EL (cell line): ENCODE data around the gene IBSP.

ENCODE experiments used
- DNase-seq: peaks from one replicate; pipeline ENCODE4 v3.0.0-alpha.2; 2016

The IBSP gene

DNA sequence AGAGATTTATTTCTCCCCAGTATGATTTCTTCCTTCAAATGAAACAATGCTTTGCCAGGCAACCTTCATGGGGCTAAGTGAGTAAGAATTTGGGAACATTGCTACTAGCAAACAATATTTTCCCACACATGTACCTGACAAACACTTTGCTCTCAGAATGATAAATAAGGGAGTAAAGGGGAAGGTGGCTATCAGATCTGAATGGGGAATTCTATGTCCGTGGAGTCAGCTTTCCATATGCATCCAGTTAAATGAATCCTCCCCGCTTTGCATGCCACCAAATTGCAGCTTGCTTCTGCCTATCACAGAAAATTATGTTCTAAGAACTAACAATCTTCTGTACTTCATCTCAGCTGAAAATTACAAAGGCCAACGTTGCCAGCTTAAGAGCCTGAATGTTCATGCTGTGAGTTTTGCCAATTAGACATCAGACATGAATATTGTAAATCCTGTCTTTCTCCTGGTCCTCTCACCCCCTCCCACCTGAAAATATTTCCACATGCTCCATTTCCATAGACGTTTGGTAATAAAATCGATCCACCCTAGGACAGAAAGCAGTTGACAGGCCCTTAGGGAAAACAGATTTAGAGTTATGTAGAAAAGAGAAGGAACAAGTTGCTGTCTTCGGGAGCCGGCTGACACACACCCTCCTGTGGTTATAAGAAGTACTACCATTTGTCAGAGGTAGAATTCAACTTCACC lies 39.7 kb downstream of the IBSP start:
- peak; percentile 49 for DNase-seq

DNA sequence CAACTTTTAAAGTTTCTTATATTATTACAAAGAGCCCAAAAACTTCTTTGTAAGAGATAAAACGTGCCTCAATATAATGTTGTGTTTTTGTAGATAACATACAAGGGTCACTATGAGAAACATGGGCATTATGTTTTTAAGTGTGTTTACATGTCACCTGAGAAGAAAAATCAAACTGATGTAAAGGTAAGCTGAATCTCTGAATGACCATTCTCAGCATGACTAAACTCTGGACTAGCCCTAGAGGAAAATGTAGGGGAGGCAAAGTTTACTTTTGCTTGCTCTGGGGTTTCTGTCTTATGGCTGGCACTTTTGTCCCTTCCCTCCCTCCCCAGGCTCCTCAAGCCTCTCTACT lies 40.2 kb downstream of the IBSP start:
- no peak for DNase-seq

DNA sequence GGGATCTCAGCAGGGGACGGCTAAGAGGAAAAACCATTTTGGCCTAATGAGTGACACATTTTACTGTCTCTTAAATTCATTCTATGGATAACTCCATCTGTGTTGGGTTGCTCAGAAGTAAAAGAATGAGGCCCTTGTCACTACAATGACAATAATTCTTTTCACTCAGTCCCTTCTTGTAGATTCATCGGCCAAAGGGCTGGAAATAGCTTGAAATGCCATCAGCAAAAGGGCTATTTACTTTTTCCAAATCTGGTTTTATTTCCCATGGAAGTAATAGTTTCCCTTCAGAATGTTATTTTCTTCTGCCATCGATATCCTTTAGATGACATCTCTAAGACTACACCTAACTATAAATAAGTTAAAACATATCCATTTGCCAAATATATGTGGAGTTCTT lies 40.8 kb downstream of the IBSP start:
- no peak for DNase-seq

DNA sequence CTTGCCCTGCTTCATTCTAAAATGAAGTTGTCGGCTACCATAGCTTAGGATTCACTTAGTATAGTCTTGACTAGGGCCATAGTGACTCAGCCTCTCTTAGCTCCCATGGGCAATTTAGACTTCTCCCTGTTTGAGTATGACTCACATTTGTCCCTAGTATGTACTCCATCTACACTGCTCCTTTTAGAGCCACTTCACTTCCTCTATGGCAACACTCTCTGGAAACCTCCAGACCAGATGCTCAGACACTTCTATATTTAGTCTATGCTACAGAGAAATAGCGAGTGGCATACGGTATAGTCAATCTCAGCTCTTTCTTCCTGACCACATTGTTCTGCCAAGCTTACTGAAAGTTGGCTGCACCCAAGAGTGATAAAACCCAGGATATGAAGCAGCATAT lies 44.6 kb downstream of the IBSP start:
- DNase-seq = peak; percentile 86

- DNase-seq = no peak
Measured at GRCh38 chr4:87844452-87844851, 45.1 kb downstream of the IBSP start.

- DNase-seq = no peak
Measured at GRCh38 chr4:87846226-87846625, 46.9 kb downstream of the IBSP start.

GRCh38 chr4:87848622-87849351 lies 49.4 kb downstream of the IBSP start:
- DNase-seq = peak; percentile 69

DNA sequence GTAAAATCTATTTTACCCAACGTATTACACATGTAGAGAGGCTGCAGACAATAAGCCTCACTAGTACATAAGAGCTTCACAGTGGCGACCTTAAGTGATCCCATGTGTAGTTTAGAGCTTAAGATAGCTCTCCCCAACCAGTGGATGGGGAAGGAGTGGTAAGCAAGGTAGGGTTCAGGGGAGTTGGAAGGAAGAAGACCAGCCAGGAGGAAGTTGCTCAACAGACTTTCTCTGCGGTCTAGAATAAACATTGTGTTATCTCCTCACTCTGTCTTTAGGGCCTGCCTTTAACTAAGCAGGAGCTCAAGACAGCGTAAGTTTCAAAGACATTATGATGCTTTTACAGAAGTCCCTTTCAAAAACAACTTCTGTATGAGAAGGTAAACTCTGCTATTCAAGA lies 50.3 kb downstream of the IBSP start:
- DNase-seq = peak; percentile 24

GRCh38 chr4:87851332-87851731 lies 52.0 kb downstream of the IBSP start:
- DNase-seq = no peak

- no peak for DNase-seq
Measured at GRCh38 chr4:87851953-87852352, 52.6 kb downstream of the IBSP start.

DNA sequence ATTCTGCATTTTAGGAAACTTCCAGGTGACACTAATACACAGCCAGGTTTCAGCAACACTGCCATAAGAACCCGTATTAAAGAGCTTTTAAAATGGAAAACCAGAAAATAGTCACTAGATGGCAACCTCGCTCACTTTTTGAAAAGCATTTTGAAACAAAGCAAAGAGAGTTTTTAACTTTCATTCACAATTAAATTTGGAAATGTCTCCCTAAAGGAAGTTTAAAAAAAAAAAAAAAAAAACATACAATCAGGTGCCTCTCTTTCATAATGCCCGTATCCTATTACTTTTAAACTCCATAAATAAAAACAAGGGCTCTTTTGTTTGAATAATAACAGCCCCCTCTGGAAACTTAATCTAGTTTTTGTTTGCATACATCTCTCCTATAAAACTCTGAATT lies 53.8 kb downstream of the IBSP start:
- peak; percentile 60 for DNase-seq

DNA sequence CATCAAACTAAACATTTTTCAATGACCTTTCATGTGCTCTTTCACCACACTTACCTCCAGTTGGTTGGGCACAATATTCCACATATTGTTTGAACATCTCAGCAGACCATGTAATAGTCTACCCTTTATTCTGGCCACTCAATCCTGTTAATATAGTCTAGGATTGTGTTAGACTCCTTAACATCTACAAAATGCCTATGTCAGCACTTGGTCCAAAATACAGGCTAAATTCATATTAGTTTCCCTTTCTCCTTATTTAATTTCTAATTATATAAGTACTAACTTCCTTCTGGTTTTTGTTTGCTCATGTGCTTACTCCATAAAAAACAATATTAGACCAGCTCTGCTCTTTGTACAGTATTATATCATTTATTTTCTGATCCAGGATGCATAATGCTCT lies 54.5 kb downstream of the IBSP start:
- DNase-seq = no peak

- no peak for DNase-seq
Measured at GRCh38 chr4:87855559-87855958, 56.2 kb downstream of the IBSP start.

DNA sequence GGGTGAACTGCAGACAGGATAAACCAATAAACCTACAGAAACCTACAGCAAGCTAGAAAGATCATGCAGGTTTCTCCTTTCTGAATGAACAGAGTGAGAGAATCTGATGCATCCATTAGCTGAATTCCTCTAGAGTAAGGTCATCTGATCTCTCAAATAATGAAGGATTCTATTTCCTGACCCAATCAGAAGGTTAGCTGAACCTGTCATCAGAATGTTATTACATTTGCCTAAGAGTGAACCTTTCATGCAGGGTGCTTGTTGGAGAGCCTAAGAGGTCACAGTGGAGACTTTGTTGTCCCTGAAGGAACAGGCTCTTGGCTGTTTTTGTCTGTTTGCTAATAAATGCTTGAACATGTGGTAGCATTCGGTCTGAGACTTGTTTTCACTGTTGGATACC lies 57.5 kb downstream of the IBSP start:
- DNase-seq = peak; percentile 35

DNA sequence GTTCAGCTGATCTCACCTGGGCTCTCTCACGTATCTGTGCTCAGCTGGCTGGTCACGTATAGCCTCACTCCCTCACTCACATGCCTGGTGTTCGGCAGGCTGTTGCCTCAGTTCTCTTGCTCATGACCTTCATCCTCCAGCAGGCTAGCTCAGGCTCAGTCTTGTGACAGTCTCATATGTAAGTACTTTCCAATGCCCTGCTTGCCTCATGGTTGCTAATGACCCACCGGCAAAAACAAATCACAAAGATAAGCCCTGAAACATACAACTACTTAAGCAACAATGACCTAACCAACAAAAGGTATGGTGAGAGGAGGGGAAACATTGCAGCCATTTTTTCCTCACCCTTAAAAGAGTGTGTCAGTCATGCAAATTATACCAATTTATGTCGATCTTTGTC lies 58.4 kb downstream of the IBSP start:
- no peak for DNase-seq
